ENCODE data around the gene PPFIA1.
"Not testable (repeated sequence)": the region's sequence is repeated elsewhere in the genome, so short reads cannot be mapped to it uniquely, and the experiment has no call there.

DNA sequence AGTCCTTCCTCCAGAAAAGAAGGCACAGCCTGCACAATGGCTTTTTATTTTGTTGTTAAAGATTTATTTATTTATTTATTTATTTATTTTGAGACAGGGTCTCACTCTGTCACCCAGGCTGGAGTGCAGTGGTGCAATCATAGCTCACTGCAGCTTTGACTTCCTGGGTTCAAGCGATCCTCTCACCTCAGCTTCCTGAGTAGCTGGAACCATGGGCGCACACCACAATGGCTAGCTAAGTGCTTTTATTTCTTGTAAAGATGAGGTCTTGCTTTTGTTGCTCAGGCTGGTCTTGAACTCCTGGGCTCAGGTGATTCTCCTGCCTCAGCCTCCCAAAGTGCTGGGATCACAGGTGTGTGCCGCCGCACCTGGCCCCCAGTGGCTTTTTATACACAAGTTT, 137.8 kb downstream of the PPFIA1 start:
- TF ChIP-seq CTCF, POLR2A (IDR thresholded peaks at IDR 0.05): not testable (repeated sequence)

Measured in testis (tissue), 2 donors.